SU-DHL-6 (cell line): ENCODE measurements around the gene MAP3K2.
"Not testable (repeated sequence)": the region's sequence is repeated elsewhere in the genome, so short reads cannot be mapped to it uniquely, and the experiment has no call there.

ENCODE experiments used
- H2AFZ ChIP-seq: fragments of 200-600 bp; sonication (generic); 2 replicates; pipeline ENCODE4 v1.6.1; 2014; ENCODE audit warnings: low read depth, mild to moderate bottlenecking, moderate library complexity, mixed read lengths, antibody characterized with exemption, low read length; ENCODE audit not compliant: severe bottlenecking
- H3F3A ChIP-seq: fragments of 200-600 bp; shearing (Covaris generic); 2 replicates; pipeline ENCODE4 v1.6.0; 2016; ENCODE audit warnings: antibody characterized with exemption, mild to moderate bottlenecking; ENCODE audit not compliant: insufficient read depth
- H3K27ac ChIP-seq: fragments of 200-600 bp; sonication (generic); 2 replicates; pipeline ENCODE4 v1.5.1; 2016; ENCODE audit warnings: low read depth, mild to moderate bottlenecking, low read length, moderate library complexity, mixed read lengths
- H3K27me3 ChIP-seq: fragments of 200-600 bp; sonication (generic), shearing (Covaris generic); 2 replicates; pipeline ENCODE4 v1.6.0; 2014; ENCODE audit warnings: mild to moderate bottlenecking, low read length
- H3K36me3 ChIP-seq: fragments of 200-600 bp; sonication (generic); 2 replicates; pipeline ENCODE4 v1.6.1; 2014; ENCODE audit warnings: mild to moderate bottlenecking, low read length, mixed read lengths
- H3K4me2 ChIP-seq: fragments of 300-600, 200-600 bp; shearing (Covaris generic), sonication (generic); 2 replicates; pipeline ENCODE4 v1.6.0; 2014; ENCODE audit warnings: low read length, low read depth, mild to moderate bottlenecking; ENCODE audit not compliant: poor library complexity, severe bottlenecking
- H3K4me3 ChIP-seq: fragments of 200-600 bp; sonication (generic); 2 replicates; pipeline ENCODE4 v1.5.1; 2014; ENCODE audit warnings: antibody characterized with exemption, low read length, mild to moderate bottlenecking, mixed read lengths; ENCODE audit not compliant: insufficient read depth, poor library complexity, severe bottlenecking
- H3K79me2 ChIP-seq: fragments of 200-600 bp; sonication (generic); 2 replicates; pipeline ENCODE4 v1.6.1; 2014; ENCODE audit warnings: mild to moderate bottlenecking, low read length, moderate library complexity; ENCODE audit not compliant: insufficient read depth
- H3K9ac ChIP-seq: fragments of 200-600 bp; sonication (generic); 2 replicates; pipeline ENCODE4 v1.7.0; 2014; ENCODE audit warnings: mild to moderate bottlenecking, low read length
- H3K9me2 ChIP-seq: fragments of 200-600 bp; sonication (generic); replicated peaks from 2 replicates; pipeline ENCODE4 v1.6.1; 2014; ENCODE audit warnings: low read length; ENCODE audit not compliant: insufficient read depth
- H3K9me3 ChIP-seq: fragments of 200-600 bp; sonication (generic); 2 replicates; pipeline ENCODE4 v1.6.1; 2014; ENCODE audit warnings: low read length, mixed read lengths; ENCODE audit not compliant: insufficient read depth
- H4K20me1 ChIP-seq: fragments of 200-600 bp; sonication (generic); 2 replicates; pipeline ENCODE4 v1.6.1; 2014; ENCODE audit warnings: low read depth, mild to moderate bottlenecking, antibody characterized with exemption, low read length, moderate library complexity, mixed read lengths
- CTCF ChIP-seq: fragments of 200-600 bp; sonication (generic); IDR thresholded peaks from one replicate; pipeline ENCODE4 v1.5.1; 2017; ENCODE audit warnings: antibody characterized with exemption, mild to moderate bottlenecking, low read length, moderate library complexity; ENCODE audit not compliant: insufficient read depth, poor library complexity, severe bottlenecking
- EZH2phosphoT487 ChIP-seq: fragments of 200-600 bp; sonication (generic), shearing (Covaris generic); conservative IDR thresholded peaks from 2 replicates; pipeline ENCODE4 v1.6.1; 2018; ENCODE audit warnings: mild to moderate bottlenecking, antibody characterized with exemption, low read length, moderate library complexity, mixed read lengths

Gene MAP3K2

GRCh38 chr2:127356531-127356930, 31.2 kb downstream of the MAP3K2 start:
- Histone ChIP-seq H3K4me2 (no peak overlapping the region), H3K79me2 (peaks cover 81% of the 10 kb centered on the region)

GRCh38 chr2:127355407-127356008, 32.3 kb downstream of the MAP3K2 start:
- no peaks in the 10 kb centered on the region for H3K27me3 ChIP-seq
- H4K20me1 ChIP-seq, result peaks cover 21% of the 10 kb centered on the region
- H3K36me3 ChIP-seq, result no peaks in the 10 kb centered on the region
- no peaks in the 10 kb centered on the region for H3K9me3 ChIP-seq
- no peak overlapping the region for H3K4me3 ChIP-seq
- H3K27ac ChIP-seq, result no peak overlapping the region
- H3K9ac ChIP-seq, result no peak overlapping the region
- peaks cover 7% of the 10 kb centered on the region; the same call in 1 of the 2 replicates for H3F3A ChIP-seq
- no peaks in the 10 kb centered on the region for H3K9me2 ChIP-seq
- H3K79me2 ChIP-seq, result peaks cover 84% of the 10 kb centered on the region
- no peak overlapping the region for H3K4me2 ChIP-seq
- no peak overlapping the region for H2AFZ ChIP-seq
- TF ChIP-seq CTCF (peak; percentile 78), EZH2phosphoT487 (no peak)

More at GRCh38 chr2:127356531-127356930, 31.2 kb downstream of the MAP3K2 start:
- Histone ChIP-seq H3K36me3 (no peaks in the 10 kb centered on the region), H3F3A (peaks cover 10% of the 10 kb centered on the region; the same call in 1 of the 2 replicates), H3K9me3 (no peaks in the 10 kb centered on the region), H3K9ac (no peak overlapping the region), H3K4me3 (no peak overlapping the region), H2AFZ (no peak overlapping the region), H4K20me1 (peaks cover 17% of the 10 kb centered on the region), H3K27me3 (no peaks in the 10 kb centered on the region), H3K9me2 (no peaks in the 10 kb centered on the region), H3K27ac (no peak overlapping the region)
- TF ChIP-seq CTCF (no peak), EZH2phosphoT487 (no peak)

- not testable (repeated sequence) for H2AFZ ChIP-seq, H3K27me3 ChIP-seq, H3K36me3 ChIP-seq, H3K9ac ChIP-seq, H3F3A ChIP-seq, H3K9me2 ChIP-seq, H3K4me2 ChIP-seq, H3K4me3 ChIP-seq, H3K9me3 ChIP-seq, H3K27ac ChIP-seq
- Histone ChIP-seq H3K79me2 (peaks cover 84% of the 10 kb centered on the region), H4K20me1 (peaks cover 21% of the 10 kb centered on the region)
These were observed 33.7 kb downstream of the MAP3K2 start for GRCh38 chr2:127353873-127354676.

GRCh38 chr2:127353223-127353622, 34.6 kb downstream of the MAP3K2 start:
- not testable (repeated sequence) for H3K9ac ChIP-seq, H3K9me3 ChIP-seq, H2AFZ ChIP-seq, H3K4me2 ChIP-seq, H3K27ac ChIP-seq, H3K9me2 ChIP-seq, H3F3A ChIP-seq, H3K27me3 ChIP-seq, H3K4me3 ChIP-seq, H3K36me3 ChIP-seq
- Histone ChIP-seq H4K20me1 (peaks cover 28% of the 10 kb centered on the region), H3K79me2 (peaks cover 84% of the 10 kb centered on the region)
